Common myeloid progenitor, CD34-positive (primary cell): ENCODE data around the gene GLCE.

Experiments
- CTCF ChIA-PET: fragments of 350-600 bp; sonication (Branson Sonifier 250); formaldehyde crosslinking; loops from one replicate; lab custom pipeline; 2021; ENCODE audit warnings: antibody characterized with exemption; lab: Charles Lee
- POLR2A ChIA-PET: fragments of 350-600 bp; sonication (Branson Sonifier 250); formaldehyde crosslinking; loops from one replicate; lab custom pipeline; 2021; ENCODE audit warnings: antibody characterized with exemption; lab: Charles Lee
- DNase-seq, 3 donors: peaks; one replicate each; pipeline versions ENCODE4 v3.0.0 to v3.0.0-alpha.2; 2013
- H3K27ac ChIP-seq, 2 experiments: 1 replicate in 1 of 2; 2 replicates in 1 of 2; pipeline ENCODE4 v1.7.0; 2013; ENCODE audit warnings: inconsistent platforms in 2 of 2, low read length in 2 of 2, mild to moderate bottlenecking in 2 of 2, low read depth in 1 of 2, moderate library complexity in 1 of 2; ENCODE audit not compliant: severe bottlenecking in 2 of 2, insufficient read depth in 1 of 2, poor library complexity in 1 of 2
- H3K27me3 ChIP-seq, 5 experiments: replicated peaks in 2 of 5; 1 replicate in 3 of 5; 2 replicates in 2 of 5; pipeline versions ENCODE4 v1.6.1 to v1.7.0; 2013; ENCODE audit warnings: low read length in 4 of 5, mild to moderate bottlenecking in 2 of 5, moderate library complexity in 2 of 5, inconsistent platforms in 1 of 5; ENCODE audit not compliant: insufficient read depth in 5 of 5, control insufficient read depth in 4 of 5
- H3K36me3 ChIP-seq, 4 experiments: 1 replicate in 2 of 4; 2 replicates in 2 of 4; pipeline versions ENCODE4 v1.6.1 to v1.7.0; 2013; ENCODE audit warnings: low read length in 3 of 4, control low read depth in 1 of 4, mild to moderate bottlenecking in 1 of 4; ENCODE audit not compliant: control insufficient read depth in 4 of 4, insufficient read depth in 4 of 4
- H3K4me1 ChIP-seq, 4 experiments: 1 replicate in 3 of 4; 2 replicates in 1 of 4; pipeline versions ENCODE4 v1.6.1 to v1.7.1; 2013; ENCODE audit warnings: low read length in 3 of 4, mild to moderate bottlenecking in 3 of 4, control low read depth in 1 of 4, inconsistent platforms in 1 of 4, moderate library complexity in 1 of 4; ENCODE audit not compliant: control insufficient read depth in 4 of 4, insufficient read depth in 4 of 4; ENCODE audit errors: control extremely low read depth in 1 of 4
- H3K4me3 ChIP-seq, 7 experiments: 1 replicate in 4 of 7; 2 replicates in 3 of 7; pipeline versions ENCODE4 v1.5.1 to v1.7.0; 2013; ENCODE audit warnings: mild to moderate bottlenecking in 7 of 7, low read length in 6 of 7, moderate library complexity in 6 of 7, inconsistent platforms in 2 of 7, low read depth in 2 of 7, control low read depth in 1 of 7; ENCODE audit not compliant: insufficient read depth in 4 of 7, control insufficient read depth in 1 of 7; ENCODE audit errors: extremely low read depth in 1 of 7
- H3K9me3 ChIP-seq, 5 experiments: 1 replicate in 4 of 5; 2 replicates in 1 of 5; pipeline versions ENCODE4 v1.6.1 to v1.7.1; 2013; ENCODE audit warnings: low read length in 4 of 5, mild to moderate bottlenecking in 2 of 5, inconsistent platforms in 1 of 5, low read depth in 1 of 5, moderate library complexity in 1 of 5; ENCODE audit not compliant: control insufficient read depth in 4 of 5, insufficient read depth in 2 of 5; ENCODE audit errors: control extremely low read depth in 1 of 5
- whole genome bisulfite sequencing: methylation state at CpG from one replicate; pipeline ENCODE4 v1.1.5; 2013; ENCODE audit not compliant: insufficient coverage; 5-methylcytosine and 5-hydroxymethylcytosine counted together

The GLCE gene

GRCh38 chr15:69293741-69294615 lies 133.5 kb downstream of the GLCE start:
- Histone ChIP-seq H3K27ac (no peak overlapping the region), H3K4me3 (no peak overlapping the region), H3K4me1 (peaks cover 0 to 7% (median 6%) of the 10 kb centered on the region in 4 experiments), H3K27me3 (peaks cover 0 to 19% (median 14%) of the 10 kb centered on the region in 5 experiments), H3K9me3 (no peaks in the 10 kb centered on the region), H3K36me3 (no peaks in the 10 kb centered on the region)
- WGBS, result 98% methylated on average over 8 of the region's 11 CpGs
- ChIA-PET CTCF (no interaction called here), POLR2A (no interaction called here)
- DNase-seq, result no peak

GRCh38 chr15:69296606-69297005 lies 136.2 kb downstream of the GLCE start:
- WGBS, result 98% methylated on average over 6 of the region's 6 CpGs
- CTCF ChIA-PET, result interaction anchor here (1.0 kb wide), 1 partner anchor 239 kb away, joined by 3 read pairs; no protein-coding TSS in a partner anchor

GRCh38 chr15:69297642-69298353 lies 137.4 kb downstream of the GLCE start:
- peaks cover 0 to 36% (median 23%) of the 10 kb centered on the region in 5 experiments for H3K27me3 ChIP-seq
- no peak overlapping the region for H3K27ac ChIP-seq
- CTCF ChIA-PET, result interaction anchor here (1.0 to 1.1 kb wide), 2 partner anchors 205 to 221 kb away, joined by 3 read pairs; no protein-coding TSS in a partner anchor
- WGBS, result 100% methylated on average over 9 of the region's 10 CpGs
- no peak overlapping the region for H3K4me3 ChIP-seq
- DNase-seq, result no peak
- peaks cover 0 to 12% (median 10%) of the 10 kb centered on the region in 4 experiments for H3K4me1 ChIP-seq
- H3K36me3 ChIP-seq, result no peaks in the 10 kb centered on the region
- POLR2A ChIA-PET, result no interaction called here
- no peaks in the 10 kb centered on the region for H3K9me3 ChIP-seq

More at GRCh38 chr15:69296606-69297005, 136.2 kb downstream of the GLCE start:
- POLR2A ChIA-PET, result no interaction called here
- Histone ChIP-seq H3K27me3 (peaks cover 0 to 36% (median 23%) of the 10 kb centered on the region in 5 experiments), H3K4me1 (peaks cover 0 to 12% (median 10%) of the 10 kb centered on the region in 4 experiments), H3K36me3 (no peaks in the 10 kb centered on the region), H3K9me3 (no peaks in the 10 kb centered on the region), H3K4me3 (no peak overlapping the region), H3K27ac (no peak overlapping the region)
- DNase-seq, result no peak

GRCh38 chr15:69298354-69298696 lies 137.9 kb downstream of the GLCE start:
- CTCF ChIA-PET, result interaction anchor here (1.0 to 1.1 kb wide), 2 partner anchors 206 to 222 kb away, joined by 3 read pairs; no protein-coding TSS in a partner anchor
- DNase-seq, result no peak
- no peak overlapping the region for H3K27ac ChIP-seq
- peak overlapping the region in 5 of 7 experiments; percentile 23 to 73 (median 65) for H3K4me3 ChIP-seq
- peaks cover 0 to 12% (median 10%) of the 10 kb centered on the region in 4 experiments for H3K4me1 ChIP-seq
- POLR2A ChIA-PET, result no interaction called here
- 76% methylated on average over 14 of the region's 15 CpGs for WGBS
- H3K36me3 ChIP-seq, result no peaks in the 10 kb centered on the region
- peaks cover 0 to 36% (median 23%) of the 10 kb centered on the region in 5 experiments for H3K27me3 ChIP-seq
- H3K9me3 ChIP-seq, result no peaks in the 10 kb centered on the region

- no peaks in the 10 kb centered on the region for H3K36me3 ChIP-seq
- DNase-seq, result peak; percentile 26 to 56 (median 44)
- peak within 1 kb of the TSS in 6 of 7 experiments; percentile 28 to 73 (median 65) for H3K4me3 ChIP-seq
- POLR2A ChIA-PET, result no interaction called here
- peaks cover 0 to 12% (median 10%) of the 10 kb centered on the region in 4 experiments for H3K4me1 ChIP-seq
- peaks cover 0 to 36% (median 23%) of the 10 kb centered on the region in 5 experiments for H3K27me3 ChIP-seq
- H3K27ac ChIP-seq, result no peak within 1 kb of the TSS
- no peaks in the 10 kb centered on the region for H3K9me3 ChIP-seq
- under 1% methylated on average over 48 of the region's 74 CpGs for WGBS
- CTCF ChIA-PET, result interaction anchor here (1.0 to 1.1 kb wide), 2 partner anchors 206 to 222 kb away, joined by 3 read pairs; no protein-coding TSS in a partner anchor
Observed at GRCh38 chr15:69298697-69299441, 138.4 kb downstream of the GLCE start, which contains the start of gene PAQR5. TSS of gene PAQR5 (plus strand) at chr15:69298912. CDS start at chr15:69360081, 61,169 bp downstream.

- Histone ChIP-seq H3K27me3 (peaks cover 0 to 36% (median 23%) of the 10 kb centered on the region in 5 experiments), H3K9me3 (no peaks in the 10 kb centered on the region), H3K36me3 (no peaks in the 10 kb centered on the region), H3K4me3 (peak overlapping the region in 3 of 7 experiments; percentile 65 to 73 (median 67)), H3K4me1 (peaks cover 0 to 12% (median 10%) of the 10 kb centered on the region in 4 experiments), H3K27ac (no peak overlapping the region)
- CTCF ChIA-PET, result no interaction called here
- DNase-seq, result no peak
- POLR2A ChIA-PET, result no interaction called here
- WGBS, result 31% methylated on average over 8 of the region's 16 CpGs
Observed at GRCh38 chr15:69299451-69299886, 139.0 kb downstream of the GLCE start.
